ENCODE results near the gene COX14.
A peak's percentile ranks its signal among the peaks of the same experiment; 100 is the strongest.

COX14 gene

DNA sequence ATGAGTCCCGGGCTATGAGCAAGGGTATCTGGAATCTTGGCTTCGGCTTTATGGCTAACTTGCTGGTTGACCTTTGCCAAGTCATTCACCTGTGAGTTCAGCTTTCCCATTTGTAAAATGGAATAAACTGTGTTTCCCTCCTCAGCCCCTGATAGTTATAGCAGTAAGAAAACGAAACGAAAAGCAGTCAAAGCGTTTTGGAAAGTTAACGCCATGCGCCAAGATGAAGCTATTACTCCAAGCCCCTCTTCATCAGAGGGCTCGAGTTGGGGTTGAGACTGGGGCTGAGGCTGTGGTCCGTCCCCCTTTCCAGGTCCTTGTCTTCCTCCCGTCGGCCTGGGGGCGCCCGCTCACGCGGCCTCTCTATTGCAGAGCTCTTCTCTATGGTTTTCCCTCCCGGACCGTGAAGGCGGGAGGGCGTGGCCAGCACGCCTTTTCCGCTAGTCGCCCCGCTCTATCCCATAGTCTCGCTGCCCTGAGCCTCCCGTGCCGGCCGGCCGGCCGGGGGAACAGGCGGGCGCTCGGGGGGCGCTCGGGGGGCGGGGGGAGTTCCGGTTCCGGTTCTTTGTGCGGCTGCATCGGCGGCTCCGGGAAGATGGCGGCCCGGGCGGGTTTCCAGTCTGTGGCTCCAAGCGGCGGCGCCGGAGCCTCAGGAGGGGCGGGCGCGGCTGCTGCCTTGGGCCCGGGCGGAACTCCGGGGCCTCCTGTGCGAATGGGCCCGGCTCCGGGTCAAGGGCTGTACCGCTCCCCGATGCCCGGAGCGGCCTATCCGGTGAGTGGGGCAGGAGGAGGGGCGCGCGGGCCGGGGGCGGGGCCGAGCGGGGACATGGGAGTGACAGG lies 27.0 kb upstream of the COX14 start, which contains the start of gene SMARCD1:
Gene SMARCD1, plus strand, starts transcription at position 568 of the 840 bp plus-strand sequence. Its CDS starts 28 bp downstream, at position 596.
- peak within 1 kb of the TSS; percentile 83 for H3K4me3 ChIP-seq (ENCODE audit: low read length)
- DNase-seq (ENCODE audit: low read depth): peak; percentile 91
- TF ChIP-seq, protein P1, sequence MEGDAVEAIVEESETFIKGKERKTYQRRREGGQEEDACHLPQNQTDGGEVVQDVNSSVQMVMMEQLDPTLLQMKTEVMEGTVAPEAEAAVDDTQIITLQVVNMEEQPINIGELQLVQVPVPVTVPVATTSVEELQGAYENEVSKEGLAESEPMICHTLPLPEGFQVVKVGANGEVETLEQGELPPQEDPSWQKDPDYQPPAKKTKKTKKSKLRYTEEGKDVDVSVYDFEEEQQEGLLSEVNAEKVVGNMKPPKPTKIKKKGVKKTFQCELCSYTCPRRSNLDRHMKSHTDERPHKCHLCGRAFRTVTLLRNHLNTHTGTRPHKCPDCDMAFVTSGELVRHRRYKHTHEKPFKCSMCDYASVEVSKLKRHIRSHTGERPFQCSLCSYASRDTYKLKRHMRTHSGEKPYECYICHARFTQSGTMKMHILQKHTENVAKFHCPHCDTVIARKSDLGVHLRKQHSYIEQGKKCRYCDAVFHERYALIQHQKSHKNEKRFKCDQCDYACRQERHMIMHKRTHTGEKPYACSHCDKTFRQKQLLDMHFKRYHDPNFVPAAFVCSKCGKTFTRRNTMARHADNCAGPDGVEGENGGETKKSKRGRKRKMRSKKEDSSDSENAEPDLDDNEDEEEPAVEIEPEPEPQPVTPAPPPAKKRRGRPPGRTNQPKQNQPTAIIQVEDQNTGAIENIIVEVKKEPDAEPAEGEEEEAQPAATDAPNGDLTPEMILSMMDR (IDR thresholded peaks at IDR 0.05; ENCODE audit: insufficient read depth, low read depth, low read length, missing control alignments): peak; percentile 54

DNA sequence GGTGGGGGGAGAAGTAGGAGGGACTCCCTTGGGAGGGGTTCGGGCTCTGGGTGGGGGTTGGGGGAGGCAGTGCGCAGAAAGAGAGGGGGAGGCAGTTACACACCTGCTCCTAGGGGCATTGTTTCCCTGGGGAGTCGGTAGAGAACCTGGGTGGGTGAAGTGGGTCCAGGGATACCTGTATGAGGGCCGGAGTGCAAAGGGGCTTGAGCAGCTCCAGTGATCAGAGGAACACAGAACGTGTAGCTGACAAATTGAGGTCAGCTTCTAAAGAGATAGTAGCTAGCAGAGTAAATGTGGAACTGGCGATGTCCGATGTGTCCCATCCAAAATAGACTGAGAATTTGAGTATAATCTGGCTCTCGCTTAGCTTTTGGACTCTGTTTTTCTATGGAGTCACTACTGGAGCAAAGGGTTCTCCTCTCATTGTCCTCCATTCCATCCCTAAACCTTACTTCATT lies 26.4 kb upstream of the COX14 start:
- no peak for DNase-seq (ENCODE audit: low read depth)
- H3K4me3 ChIP-seq (ENCODE audit: low read length): peak overlapping the region; percentile 83
- TF ChIP-seq, protein P1 (IDR thresholded peaks at IDR 0.05; ENCODE audit: insufficient read depth, low read depth, low read length, missing control alignments): no peak

DNA sequence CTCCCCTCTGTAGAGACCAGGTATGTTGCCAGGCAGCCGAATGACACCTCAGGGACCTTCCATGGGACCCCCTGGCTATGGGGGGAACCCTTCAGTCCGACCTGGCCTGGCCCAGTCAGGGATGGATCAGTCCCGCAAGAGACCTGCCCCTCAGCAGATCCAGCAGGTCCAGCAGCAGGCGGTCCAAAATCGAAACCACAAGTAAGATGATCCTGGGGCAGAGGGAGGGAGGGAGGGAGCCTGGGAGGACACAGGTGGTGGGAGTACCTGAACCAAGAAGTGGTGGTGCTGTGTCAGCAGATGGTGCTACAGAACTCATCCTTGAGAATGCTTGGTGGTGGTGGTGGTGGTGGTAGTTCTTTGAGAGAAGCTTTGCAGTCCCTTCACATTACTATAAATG lies 25.9 kb upstream of the COX14 start:
- DNase-seq (ENCODE audit: low read depth): no peak
- TF ChIP-seq, protein P1 (IDR thresholded peaks at IDR 0.05; ENCODE audit: insufficient read depth, low read depth, low read length, missing control alignments): no peak
- H3K4me3 ChIP-seq (ENCODE audit: low read length): peak overlapping the region; percentile 83

DNA sequence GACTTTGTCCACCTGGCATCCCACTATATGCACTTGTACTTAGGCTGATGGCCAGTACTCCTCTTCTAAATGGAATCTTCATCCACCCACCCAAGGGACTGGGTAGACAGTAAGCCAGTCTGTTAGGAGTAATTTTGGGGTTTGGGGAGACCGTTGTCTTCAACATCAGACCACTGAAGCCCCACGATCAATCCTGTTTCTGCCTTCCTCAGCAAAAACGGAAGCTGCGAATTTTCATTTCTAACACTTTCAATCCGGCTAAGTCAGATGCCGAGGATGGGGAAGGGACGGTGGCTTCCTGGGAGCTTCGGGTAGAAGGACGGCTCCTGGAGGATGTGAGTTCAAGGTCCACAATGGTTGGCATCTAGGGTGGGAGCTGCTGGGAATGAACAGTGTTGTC lies 24.9 kb upstream of the COX14 start:
- H3K4me3 ChIP-seq (ENCODE audit: low read length): no peak overlapping the region
- no peak for DNase-seq (ENCODE audit: low read depth)
- TF ChIP-seq, protein P1 (IDR thresholded peaks at IDR 0.05; ENCODE audit: insufficient read depth, low read depth, low read length, missing control alignments): no peak

DNA sequence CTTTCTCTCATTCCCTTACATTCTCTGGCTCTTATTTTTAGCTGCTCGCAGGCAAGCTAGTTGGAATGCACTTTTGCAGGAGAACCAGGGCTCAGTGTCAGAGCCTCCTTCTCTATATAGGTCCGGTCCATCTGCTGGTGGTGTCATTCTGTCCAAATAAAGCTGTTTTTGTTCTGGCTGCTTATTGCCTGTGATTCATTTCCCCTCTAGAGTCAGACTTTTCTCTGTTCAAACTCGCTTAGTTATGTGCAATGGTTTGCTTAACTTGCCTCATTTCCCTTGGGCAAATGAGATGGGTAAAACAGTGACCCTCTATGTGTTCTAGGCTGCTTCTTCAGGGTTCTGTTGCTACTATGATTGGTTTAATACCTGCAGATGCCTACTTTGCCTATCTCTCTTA lies 24.0 kb upstream of the COX14 start:
- peak; percentile 91 for DNase-seq (ENCODE audit: low read depth)
- no peak overlapping the region for H3K4me3 ChIP-seq (ENCODE audit: low read length)
- TF ChIP-seq, protein P1 (IDR thresholded peaks at IDR 0.05; ENCODE audit: insufficient read depth, low read depth, low read length, missing control alignments): no peak

DNA sequence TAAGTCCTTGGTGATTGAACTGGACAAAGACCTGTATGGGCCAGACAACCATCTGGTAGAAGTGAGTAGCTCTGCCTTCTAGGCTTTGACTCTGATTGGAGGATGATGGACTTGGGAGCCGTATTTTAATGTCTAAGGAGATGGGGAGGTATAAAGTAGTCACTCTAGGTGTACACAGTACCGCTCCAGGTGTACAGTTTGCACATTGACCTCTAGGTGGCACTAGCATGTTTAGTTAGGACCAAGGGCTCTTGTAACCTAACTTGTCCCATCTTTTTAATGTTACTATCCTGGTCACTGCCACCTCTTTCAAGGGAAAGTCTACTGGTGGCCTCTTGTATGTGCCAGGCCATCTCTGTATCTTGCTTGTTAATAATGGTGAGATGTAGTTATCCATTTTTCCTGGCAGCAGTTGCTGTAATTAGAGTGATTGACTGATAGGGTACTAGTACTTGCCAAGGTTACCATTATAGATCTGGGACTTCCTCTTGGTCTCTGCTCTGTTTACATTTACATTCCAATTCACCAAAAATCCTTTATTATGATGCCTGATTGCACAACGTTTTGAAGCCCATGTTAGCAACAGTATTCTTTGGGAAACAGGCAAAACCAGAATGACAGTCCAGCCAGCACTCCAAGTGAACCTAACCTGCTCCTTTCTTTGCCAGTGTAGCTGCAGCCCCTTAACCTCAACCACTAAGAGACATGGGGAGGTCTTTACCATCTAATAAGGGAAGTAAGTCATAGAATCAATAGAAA lies 23.3 kb upstream of the COX14 start:
- H3K4me3 ChIP-seq (ENCODE audit: low read length): no peak overlapping the region
- TF ChIP-seq, protein P1 (IDR thresholded peaks at IDR 0.05; ENCODE audit: insufficient read depth, low read depth, low read length, missing control alignments): peak; percentile 92
- DNase-seq (ENCODE audit: low read depth): peak; percentile 83

All from epithelial cell of esophagus (primary cell).